Activated CD8-positive, alpha-beta memory T cell treated with anti-CD3 and anti-CD28 coated beads for 1 hour (primary cell): Measurements from ENCODE around the gene SF1.
A peak's percentile ranks its signal among the peaks of the same experiment; 100 is the strongest.

Experiments used
- DNase-seq, 2 donors: peaks; one replicate each; pipeline ENCODE4 v3.0.0-alpha.2; 2020; ENCODE audit warnings: low read depth in 1 of 2; ENCODE audit errors: extremely low read depth in 1 of 2

SF1 gene

DNA sequence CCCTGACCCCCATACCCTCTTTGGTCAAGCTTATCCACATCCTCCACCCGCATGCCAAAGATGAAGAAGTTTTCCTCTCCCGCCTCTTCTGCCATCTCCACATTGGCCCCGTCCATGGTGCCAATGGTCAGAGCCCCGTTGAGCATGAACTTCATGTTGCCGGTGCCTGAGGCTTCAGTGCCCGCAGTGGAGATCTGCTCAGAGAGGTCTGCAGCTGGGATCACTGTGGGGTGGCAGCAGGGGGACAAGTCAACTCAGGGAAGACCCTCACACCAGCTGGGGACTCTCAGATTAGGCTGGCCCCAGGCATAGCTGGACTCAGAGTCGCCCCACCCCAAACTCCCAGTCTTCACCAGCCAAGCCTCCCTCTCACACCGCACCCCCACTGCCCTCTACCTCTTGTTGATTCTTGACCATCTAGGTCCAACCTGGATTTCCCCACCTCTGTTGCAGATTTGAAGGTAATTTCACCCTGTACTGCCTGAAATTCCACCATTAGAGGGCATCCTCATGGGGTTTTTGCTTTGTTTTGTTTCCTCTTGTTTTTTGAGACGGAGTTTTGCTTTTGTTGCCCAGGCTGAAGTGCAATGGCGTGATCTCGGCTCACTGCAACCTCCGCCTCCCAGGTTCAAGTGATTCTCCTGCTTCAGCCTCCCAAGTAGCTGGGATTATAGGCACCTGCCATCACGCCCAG is 27.8 kb downstream of the SF1 start:
- no peak for DNase-seq

DNA sequence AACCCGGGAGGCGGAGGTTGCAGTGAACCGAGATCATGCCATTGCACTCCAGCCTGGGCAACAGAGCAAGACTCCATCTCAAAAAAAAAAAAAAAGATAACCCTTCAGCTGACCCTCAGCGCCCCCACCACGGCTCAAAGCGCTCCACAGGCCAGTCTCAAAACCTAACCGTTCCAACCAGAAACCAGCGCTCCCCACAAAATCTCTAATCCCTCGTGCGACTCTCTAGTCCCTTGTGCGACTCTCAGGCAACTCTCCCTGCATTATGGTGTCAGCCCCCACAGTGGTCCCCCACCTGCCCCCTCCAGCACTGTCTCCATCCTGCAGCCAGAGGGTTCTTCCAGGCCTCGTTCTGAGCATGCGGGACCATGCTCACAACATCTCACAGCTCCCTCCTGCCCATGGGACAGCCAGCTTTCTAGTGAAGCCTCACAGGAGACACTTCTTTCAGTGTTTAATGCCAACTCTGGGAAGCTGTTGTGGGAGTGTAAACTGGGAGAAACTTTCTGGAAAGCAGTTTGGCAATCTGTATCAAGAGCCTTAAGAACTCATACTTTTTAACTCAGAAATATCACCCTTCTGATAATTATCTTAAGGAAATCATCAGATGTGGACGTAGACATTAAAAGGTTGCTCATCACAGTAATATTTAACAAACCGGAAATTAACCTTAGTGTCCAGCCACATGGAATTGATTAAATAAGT is 30.2 kb downstream of the SF1 start:
- no peak for DNase-seq

GRCh38 chr11:64746486-64746885 is 31.9 kb downstream of the SF1 start:
- DNase-seq, result no peak

GRCh38 chr11:64745521-64746328 is 32.6 kb downstream of the SF1 start:
- peak in 1 of 2 donors; percentile 68 for DNase-seq

- peak in 1 of 2 donors; percentile 71 for DNase-seq
Observed at GRCh38 chr11:64745189-64745520, 33.2 kb downstream of the SF1 start.

GRCh38 chr11:64744544-64745188 is 33.7 kb downstream of the SF1 start:
- DNase-seq, result peak in 1 of 2 donors; percentile 40

GRCh38 chr11:64743591-64744543 is 34.5 kb downstream of the SF1 start, which contains the start of gene RASGRP2:
TSS of gene RASGRP2 (minus strand) at chr11:64744142. CDS start at chr11:64742866, 1,276 bp downstream.
- DNase-seq, result peak in 1 of 2 donors; percentile 83

GRCh38 chr11:64742889-64743590 is 35.3 kb downstream of the SF1 start:
- peak in 1 of 2 donors; percentile 70 for DNase-seq

- DNase-seq, result no peak
Observed at GRCh38 chr11:64742087-64742888, 36.1 kb downstream of the SF1 start.

GRCh38 chr11:64741375-64742086 is 36.8 kb downstream of the SF1 start:
- DNase-seq, result no peak

DNA sequence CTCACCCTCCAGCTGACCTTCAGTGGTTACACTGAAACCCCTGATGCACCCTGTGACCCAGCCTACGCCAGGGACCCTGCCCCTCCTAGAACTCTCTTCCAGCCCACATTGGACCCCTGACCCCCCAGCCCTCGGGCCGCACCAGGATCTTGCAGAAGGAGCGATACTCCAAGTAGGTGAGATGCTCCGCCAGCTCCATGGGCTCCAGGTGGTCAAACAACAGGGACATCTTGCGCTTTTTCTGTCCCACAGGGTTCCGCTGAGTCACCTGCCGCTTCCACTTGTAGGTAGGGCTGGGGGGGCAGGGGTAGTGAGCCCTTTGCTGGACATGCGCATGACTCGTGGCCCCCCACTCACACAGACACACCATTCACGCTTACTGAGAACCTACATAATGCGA is 38.5 kb downstream of the SF1 start:
- DNase-seq, result no peak

GRCh38 chr11:64736654-64737053 is 41.7 kb downstream of the SF1 start:
- DNase-seq, result no peak

- DNase-seq, result no peak
Observed at GRCh38 chr11:64735725-64736259, 42.5 kb downstream of the SF1 start.

GRCh38 chr11:64734811-64735724 is 43.3 kb downstream of the SF1 start:
- no peak for DNase-seq

GRCh38 chr11:64731601-64732000 is 46.7 kb downstream of the SF1 start:
- no peak for DNase-seq

DNA sequence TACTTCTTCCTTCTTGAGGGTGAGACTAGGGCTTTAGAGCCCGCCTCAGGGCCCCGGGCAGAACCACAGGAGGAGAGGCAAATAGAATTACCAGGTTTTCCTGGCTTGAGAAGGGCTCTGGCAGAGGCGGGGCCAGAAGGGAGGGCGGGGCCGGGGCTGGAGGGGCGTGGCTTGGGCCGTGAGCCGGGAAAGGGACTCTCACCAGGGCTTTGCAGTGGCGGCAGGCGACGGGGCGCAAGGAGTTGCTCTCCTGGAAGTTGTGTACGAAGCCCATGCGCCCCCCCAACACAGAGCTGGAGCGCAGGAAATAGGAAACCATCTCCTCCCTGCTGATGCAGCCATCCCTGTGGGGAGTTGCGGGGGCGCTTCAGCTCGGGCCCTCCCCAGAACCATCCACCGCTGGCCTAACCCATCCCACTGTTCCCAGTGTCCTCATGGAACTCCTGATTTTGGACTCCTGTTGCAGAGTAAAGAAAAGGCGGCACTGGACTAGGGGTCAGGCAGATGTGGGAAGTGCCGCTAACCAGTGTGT is 48.4 kb downstream of the SF1 start:
- no peak for DNase-seq
